Fibroblast of villous mesenchyme (primary cell): Measurements from ENCODE around the gene SLC35A5. TPM values are rescaled to one million over a fixed set of nuclear protein-coding genes. Genes with fewer than 3 reads are reported as not detected.

Source experiments
- DNase-seq: peaks from one replicate; pipeline ENCODE4 v3.0.0-alpha.2; 2010; ENCODE audit warnings: low read depth
- H3K4me3 ChIP-seq: 2 replicates; pipeline ENCODE4 v1.5.1; 2011; ENCODE audit warnings: low read depth, mild to moderate bottlenecking, low read length
- total RNA-seq: library from RNA; depleted of rRNA; stranded (reverse); fragments of >200 nt; gene quantifications from 2 replicates; pipeline ENCODE4 v1.2.3, GENCODE V29; 2012
- TF ChIP-seq, protein P1 (sequence below): IDR thresholded peaks from 2 replicates; pipeline ENCODE4 v1.5.1; 2012; ENCODE audit warnings: low read depth, mild to moderate bottlenecking, low read length; ENCODE audit not compliant: insufficient read depth

Gene SLC35A5
- total RNA-seq, 1 donor: 56.6 TPM

DNA sequence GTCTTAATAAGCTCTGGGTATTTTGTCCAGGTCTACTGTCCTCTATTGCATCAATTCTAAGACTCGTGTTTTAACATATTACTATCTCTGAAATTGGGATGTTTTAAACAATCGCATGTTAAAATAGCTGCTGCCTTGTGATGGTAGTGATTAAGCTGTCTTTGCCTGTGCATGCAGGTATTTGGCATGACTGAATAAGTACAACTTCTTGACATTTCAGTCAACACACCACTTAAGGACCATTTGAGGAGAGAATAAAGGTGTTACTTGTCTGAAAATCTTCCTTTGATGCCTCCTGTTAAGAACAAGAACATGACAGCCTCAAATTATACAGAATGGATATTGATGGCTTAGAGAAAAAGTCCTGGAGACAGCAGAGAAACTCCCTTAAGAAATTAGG lies 33.0 kb downstream of the SLC35A5 start:
- no peak overlapping the region for H3K4me3 ChIP-seq
- TF ChIP-seq, protein P1, sequence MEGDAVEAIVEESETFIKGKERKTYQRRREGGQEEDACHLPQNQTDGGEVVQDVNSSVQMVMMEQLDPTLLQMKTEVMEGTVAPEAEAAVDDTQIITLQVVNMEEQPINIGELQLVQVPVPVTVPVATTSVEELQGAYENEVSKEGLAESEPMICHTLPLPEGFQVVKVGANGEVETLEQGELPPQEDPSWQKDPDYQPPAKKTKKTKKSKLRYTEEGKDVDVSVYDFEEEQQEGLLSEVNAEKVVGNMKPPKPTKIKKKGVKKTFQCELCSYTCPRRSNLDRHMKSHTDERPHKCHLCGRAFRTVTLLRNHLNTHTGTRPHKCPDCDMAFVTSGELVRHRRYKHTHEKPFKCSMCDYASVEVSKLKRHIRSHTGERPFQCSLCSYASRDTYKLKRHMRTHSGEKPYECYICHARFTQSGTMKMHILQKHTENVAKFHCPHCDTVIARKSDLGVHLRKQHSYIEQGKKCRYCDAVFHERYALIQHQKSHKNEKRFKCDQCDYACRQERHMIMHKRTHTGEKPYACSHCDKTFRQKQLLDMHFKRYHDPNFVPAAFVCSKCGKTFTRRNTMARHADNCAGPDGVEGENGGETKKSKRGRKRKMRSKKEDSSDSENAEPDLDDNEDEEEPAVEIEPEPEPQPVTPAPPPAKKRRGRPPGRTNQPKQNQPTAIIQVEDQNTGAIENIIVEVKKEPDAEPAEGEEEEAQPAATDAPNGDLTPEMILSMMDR: no peak
- DNase-seq: no peak

GRCh38 chr3:112597945-112598344 lies 36.1 kb downstream of the SLC35A5 start:
- no peak for DNase-seq
- TF ChIP-seq, protein P1: no peak
- no peak overlapping the region for H3K4me3 ChIP-seq

DNA sequence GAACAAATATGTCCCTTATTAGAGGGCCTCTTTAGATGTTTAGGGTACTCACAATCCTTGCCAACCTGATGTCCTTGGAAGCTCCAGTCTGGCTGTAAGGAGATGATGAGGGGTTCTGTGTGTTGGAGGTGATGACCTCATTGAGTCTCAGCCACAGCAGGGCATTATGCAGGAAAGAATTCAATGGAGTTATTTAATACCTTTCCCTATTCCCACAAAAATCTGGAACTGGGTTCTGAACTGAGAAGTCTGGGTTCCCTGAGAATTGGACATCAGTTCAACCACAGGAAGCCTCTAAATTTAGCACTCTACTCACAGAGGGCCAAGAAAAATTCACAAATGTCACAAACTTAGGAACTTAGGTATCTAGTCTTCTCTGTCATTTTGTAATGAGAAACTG lies 36.9 kb downstream of the SLC35A5 start:
- no peak for DNase-seq
- H3K4me3 ChIP-seq: no peak overlapping the region
- TF ChIP-seq, protein P1: no peak

GRCh38 chr3:112602217-112602838 lies 40.5 kb downstream of the SLC35A5 start:
- DNase-seq: no peak
- TF ChIP-seq, protein P1: no peak
- no peak overlapping the region for H3K4me3 ChIP-seq

DNA sequence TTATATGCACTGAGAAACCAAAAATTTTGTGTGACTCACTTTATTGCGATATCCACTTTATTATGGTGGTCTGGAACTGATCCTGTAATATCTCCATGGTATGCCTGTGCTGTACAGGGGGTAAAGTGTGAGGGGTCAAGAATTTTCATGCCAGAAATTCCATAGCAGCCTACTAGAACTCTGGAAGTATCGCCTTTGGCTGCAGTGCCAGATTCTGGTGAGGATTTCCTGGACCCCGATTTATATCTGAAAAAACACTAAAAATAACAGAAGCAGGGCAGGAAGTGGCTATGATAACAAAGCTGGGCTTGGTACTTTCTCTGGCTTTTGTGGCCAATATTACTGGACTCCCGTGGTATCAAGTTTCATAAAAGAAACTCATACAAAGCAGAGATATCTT lies 42.7 kb downstream of the SLC35A5 start:
- TF ChIP-seq, protein P1: no peak
- peak; percentile 89 for DNase-seq
- no peak overlapping the region for H3K4me3 ChIP-seq

DNA sequence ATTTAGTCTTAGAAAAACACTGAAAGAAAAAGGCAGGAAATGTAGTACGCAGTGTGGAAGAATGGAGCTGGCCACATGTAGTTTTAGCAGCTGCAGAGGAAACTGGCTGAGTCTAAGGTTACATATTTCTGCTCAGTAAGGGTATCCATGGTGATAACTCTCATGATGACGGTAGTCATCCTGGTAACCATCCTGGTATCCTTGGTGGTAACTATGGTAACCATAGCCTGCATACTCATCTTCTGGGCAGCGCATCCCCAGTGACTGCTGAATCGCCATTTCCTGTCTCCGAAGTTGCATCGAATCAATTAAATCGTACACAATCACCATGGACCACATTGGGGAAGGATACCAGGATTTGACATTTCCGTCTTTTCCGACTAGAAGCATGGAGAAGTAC lies 43.4 kb downstream of the SLC35A5 start:
- TF ChIP-seq, protein P1: no peak
- DNase-seq: peak; percentile 50
- no peak overlapping the region for H3K4me3 ChIP-seq

DNA sequence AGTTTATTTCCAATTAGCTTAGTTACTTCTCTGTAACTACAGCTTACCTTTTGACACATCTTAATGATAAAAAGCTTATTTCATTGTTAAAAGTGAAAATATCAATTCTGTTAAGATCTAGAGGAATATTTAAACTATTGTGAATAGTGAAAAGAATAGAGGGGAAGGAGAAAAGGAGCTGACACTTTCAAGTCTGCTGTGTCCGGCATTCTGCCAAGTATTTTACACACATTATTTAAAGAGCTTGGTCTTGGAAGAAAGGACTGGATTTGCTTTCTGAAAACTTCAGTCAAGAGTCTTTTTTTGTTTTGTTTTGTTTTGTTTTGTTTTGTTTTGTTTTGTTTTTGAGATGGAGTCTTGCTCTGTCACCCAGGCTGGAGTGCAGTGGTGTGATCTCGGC lies 44.3 kb downstream of the SLC35A5 start:
- H3K4me3 ChIP-seq: no peak overlapping the region
- TF ChIP-seq, protein P1: no peak
- no peak for DNase-seq
